H1 (cell line): ENCODE measurements around the gene CHSY3. TPM values are rescaled to one million over a fixed set of nuclear protein-coding genes. Genes with fewer than 3 reads are reported as not detected.

ENCODE experiments used
- CTBP2 ChIP-seq: IDR thresholded peaks from 2 replicates; pipeline ENCODE4 v1.7.0; 2011; ENCODE audit warnings: borderline replicate concordance, mild to moderate bottlenecking, moderate library complexity, mixed read lengths, low read length; ENCODE audit not compliant: insufficient read depth, insufficient read length
- KDM5A ChIP-seq: fragments of 200-600 bp; IDR thresholded peaks from 2 replicates; pipeline ENCODE4 v1.7.1; 2012; ENCODE audit warnings: mild to moderate bottlenecking, low read length, inconsistent platforms, mixed read lengths
- POU5F1 ChIP-seq: IDR thresholded peaks from 2 replicates; pipeline ENCODE4 v1.6.1; 2011; ENCODE audit warnings: low read depth, mild to moderate bottlenecking, low read length, moderate library complexity
- SP4 ChIP-seq: IDR thresholded peaks from 2 replicates; pipeline ENCODE4 v1.6.1; 2012; ENCODE audit warnings: low read length, inconsistent platforms
- TCF12 ChIP-seq: IDR thresholded peaks from 2 replicates; pipeline ENCODE4 v1.6.1; 2011; ENCODE audit warnings: low read depth, mild to moderate bottlenecking, low read length
- polyA plus RNA-seq, 7 experiments: library from polyadenylated mRNA; depleted of rRNA in 3 of 7; stranded (reverse) in 5 of 7; unstranded in 2 of 7; fragments of >200 nt in 5 of 7; fragments of 200-250 nt in 2 of 7; gene quantifications; 1 replicate in 5 of 7; 2 replicates in 1 of 7; 4 replicates in 1 of 7; pipeline versions ENCODE4 v1.2.1 to v1.2.3, GENCODE V29; 2011 to 2013; ENCODE audit warnings: missing spikeins in 2 of 7, mixed read lengths in 2 of 7
- total RNA-seq: library from RNA; stranded (reverse); fragmentation: NEBNext Ultra II Directional; extraction: Animal tissue kit (Norgen Biotek cat#: 25700); gene quantifications from 2 replicates; pipeline ENCODE4 v1.2.1, GENCODE V29; 2021

CHSY3 gene
- total and polyA plus RNA-seq, 2 of the 8 experiments (the other 6 are each of a cell fraction or from before 2014, with no cell fraction given), result 0.24 to 1.8 TPM

DNA sequence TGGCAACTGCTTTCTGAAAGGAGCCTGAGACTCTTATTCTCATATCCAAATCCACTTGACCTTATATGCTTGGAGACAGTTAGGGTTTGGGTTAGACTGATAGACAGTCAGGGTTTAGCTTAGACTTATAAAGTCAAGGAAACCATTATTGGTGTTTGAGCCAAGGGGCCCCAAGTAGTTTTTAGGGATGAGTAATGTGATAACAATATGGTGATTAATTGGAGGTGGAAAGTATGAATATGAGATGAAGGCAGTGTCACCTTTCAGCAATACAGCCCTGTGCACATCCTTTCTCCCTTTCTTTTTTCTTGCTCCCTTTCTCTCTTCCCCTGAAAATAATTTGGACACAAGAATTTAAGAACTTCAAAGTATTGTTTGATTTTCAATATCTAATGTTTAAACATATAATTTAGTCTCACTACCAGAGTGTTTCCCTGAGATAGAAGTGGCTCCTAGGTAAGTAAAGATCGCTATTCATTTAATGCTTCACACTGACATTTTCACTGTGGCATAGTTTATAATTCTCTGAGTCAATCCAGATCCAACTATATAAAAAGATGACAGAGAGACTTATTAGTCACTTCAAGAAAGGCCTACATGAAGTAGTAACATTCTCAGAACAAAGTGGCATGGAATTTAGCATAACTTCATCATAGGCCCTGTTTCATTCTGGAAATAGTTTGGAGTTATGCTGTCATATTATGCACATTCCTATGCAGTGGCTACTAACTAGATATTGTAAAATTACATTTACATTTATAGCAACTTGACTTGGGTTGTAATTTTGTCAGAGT, 200.8 kb downstream of the CHSY3 start (continued):
- no peak for TF ChIP-seq KDM5A
- no peak for TF ChIP-seq TCF12
- no peak for TF ChIP-seq SP4
- TF ChIP-seq CTBP2, result no peak
- no peak for TF ChIP-seq POU5F1
